ENCODE measurements around the gene CCDC6. TPM values are rescaled to one million over a fixed set of nuclear protein-coding genes. Genes with fewer than 3 reads are reported as not detected.

CCDC6 gene
- total RNA-seq, 1 experiment from 2014 or later, result 54.9 TPM

DNA sequence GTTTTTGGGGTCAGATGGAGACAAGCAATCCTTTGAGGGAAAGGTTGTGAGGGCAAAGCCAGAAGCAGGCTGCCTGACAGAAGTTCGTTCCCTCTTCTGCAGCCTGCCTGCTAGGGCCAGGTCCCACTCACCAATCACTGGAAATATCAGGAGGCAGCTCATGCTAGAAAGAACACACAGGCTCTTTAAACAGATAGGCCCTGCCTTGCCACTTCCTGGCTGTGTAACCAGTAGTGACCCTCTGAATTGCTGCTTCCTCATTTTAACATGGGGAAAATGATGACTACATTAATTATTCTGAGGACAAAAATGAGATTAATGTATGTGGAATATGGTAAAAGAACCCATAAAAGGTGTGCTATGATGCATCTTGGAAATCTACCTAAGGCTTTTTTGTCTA lies 102.6 kb downstream of the CCDC6 start:
- H3K9me2 ChIP-seq (ENCODE audit: insufficient read depth), result no peaks in the 10 kb centered on the region
- no peak overlapping the region for H3K9ac ChIP-seq (ENCODE audit: low read length)
- BruUV-seq (replicated peaks), result TSS peak; percentile 9
- ChIA-PET POLR2A (no interaction called here), CTCF (no interaction called here), RAD21 (ENCODE audit: low non-redundant PET in 1 of 2, low total read pairs in 2 of 2, uncharacterized antibody in 2 of 2, unreplicated experiment in 2 of 2) (no interaction called here)
- H3K4me2 ChIP-seq (ENCODE audit: low read length), result no peak overlapping the region
- H2AFZ ChIP-seq (ENCODE audit: low read depth, low read length, poor library complexity, severe bottlenecking), result no peak overlapping the region
- H4K20me1 ChIP-seq (ENCODE audit: insufficient read depth), result no peaks in the 10 kb centered on the region
- H3K79me2 ChIP-seq (ENCODE audit: insufficient read depth, low read length), result no peaks in the 10 kb centered on the region
- TF ChIP-seq ELF1 (IDR thresholded peaks at IDR 0.05; ENCODE audit: borderline replicate concordance, low read depth) (no peak), FOSL1 (IDR thresholded peaks at IDR 0.05; ENCODE audit: low read depth) (no peak), EZH2 (IDR thresholded peaks at IDR 0.05) (no peak), EZH2phosphoT487 (IDR thresholded peaks at IDR 0.05; ENCODE audit: borderline replicate concordance) (no peak), SIN3A (IDR thresholded peaks at IDR 0.05; ENCODE audit: low read depth) (no peak), POLR2A (IDR thresholded peaks at IDR 0.05; ENCODE audit: borderline replicate concordance, extremely low read depth, insufficient read depth, insufficient read length) (no peak), TCF7L2 (IDR thresholded peaks at IDR 0.05; ENCODE audit: borderline replicate concordance, extremely low read depth, insufficient read depth, insufficient read length) (no peak), EGR1 (IDR thresholded peaks at IDR 0.05; ENCODE audit: low read depth) (no peak), RAD21 (IDR thresholded peaks at IDR 0.05; ENCODE audit: low read depth) (no peak), CEBPB (IDR thresholded peaks at IDR 0.05; ENCODE audit: low read depth) (no peak), CBX3 (IDR thresholded peaks at IDR 0.05; ENCODE audit: low read depth) (no peak), ZNF274 (IDR thresholded peaks at IDR 0.05; ENCODE audit: low read depth, low read length) (no peak), SP1 (IDR thresholded peaks at IDR 0.05; ENCODE audit: low read depth) (no peak)
- TF ChIP-seq, protein P1, sequence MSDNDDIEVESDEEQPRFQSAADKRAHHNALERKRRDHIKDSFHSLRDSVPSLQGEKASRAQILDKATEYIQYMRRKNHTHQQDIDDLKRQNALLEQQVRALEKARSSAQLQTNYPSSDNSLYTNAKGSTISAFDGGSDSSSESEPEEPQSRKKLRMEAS (IDR thresholded peaks at IDR 0.05), result no peak
- TF ChIP-seq, protein P2, sequence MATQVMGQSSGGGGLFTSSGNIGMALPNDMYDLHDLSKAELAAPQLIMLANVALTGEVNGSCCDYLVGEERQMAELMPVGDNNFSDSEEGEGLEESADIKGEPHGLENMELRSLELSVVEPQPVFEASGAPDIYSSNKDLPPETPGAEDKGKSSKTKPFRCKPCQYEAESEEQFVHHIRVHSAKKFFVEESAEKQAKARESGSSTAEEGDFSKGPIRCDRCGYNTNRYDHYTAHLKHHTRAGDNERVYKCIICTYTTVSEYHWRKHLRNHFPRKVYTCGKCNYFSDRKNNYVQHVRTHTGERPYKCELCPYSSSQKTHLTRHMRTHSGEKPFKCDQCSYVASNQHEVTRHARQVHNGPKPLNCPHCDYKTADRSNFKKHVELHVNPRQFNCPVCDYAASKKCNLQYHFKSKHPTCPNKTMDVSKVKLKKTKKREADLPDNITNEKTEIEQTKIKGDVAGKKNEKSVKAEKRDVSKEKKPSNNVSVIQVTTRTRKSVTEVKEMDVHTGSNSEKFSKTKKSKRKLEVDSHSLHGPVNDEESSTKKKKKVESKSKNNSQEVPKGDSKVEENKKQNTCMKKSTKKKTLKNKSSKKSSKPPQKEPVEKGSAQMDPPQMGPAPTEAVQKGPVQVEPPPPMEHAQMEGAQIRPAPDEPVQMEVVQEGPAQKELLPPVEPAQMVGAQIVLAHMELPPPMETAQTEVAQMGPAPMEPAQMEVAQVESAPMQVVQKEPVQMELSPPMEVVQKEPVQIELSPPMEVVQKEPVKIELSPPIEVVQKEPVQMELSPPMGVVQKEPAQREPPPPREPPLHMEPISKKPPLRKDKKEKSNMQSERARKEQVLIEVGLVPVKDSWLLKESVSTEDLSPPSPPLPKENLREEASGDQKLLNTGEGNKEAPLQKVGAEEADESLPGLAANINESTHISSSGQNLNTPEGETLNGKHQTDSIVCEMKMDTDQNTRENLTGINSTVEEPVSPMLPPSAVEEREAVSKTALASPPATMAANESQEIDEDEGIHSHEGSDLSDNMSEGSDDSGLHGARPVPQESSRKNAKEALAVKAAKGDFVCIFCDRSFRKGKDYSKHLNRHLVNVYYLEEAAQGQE (IDR thresholded peaks at IDR 0.05; ENCODE audit: low read depth), result no peak
- ATAC-seq, result no peak
- peaks cover 20 to 24% of the 10 kb centered on the region in 2 experiments; a peak in 3 of 4 replicates for H3K36me3 ChIP-seq (ENCODE audit: control insufficient read depth in 1 of 2, insufficient read depth in 2 of 2, low read length in 2 of 2)
- H3K4me3 ChIP-seq (replicated peaks in 1 of 2; ENCODE audit: low read depth in 1 of 2, low read length in 2 of 2), result no peak overlapping the region
- H3K4me1 ChIP-seq (ENCODE audit: control insufficient read depth in 1 of 2, insufficient read depth in 2 of 2, low read length in 2 of 2), result no peaks in the 10 kb centered on the region
- no peak for DNase-seq (ENCODE audit: low read depth, low spot score)
- no peaks in the 10 kb centered on the region for H3K27me3 ChIP-seq (ENCODE audit: insufficient read depth, low read length)
- no peaks in the 10 kb centered on the region for H3K9me3 ChIP-seq (ENCODE audit: control insufficient read depth in 1 of 2, insufficient read depth in 1 of 2, low read depth in 1 of 2, low read length in 2 of 2)
- intact Hi-C loops (cut with micrococcal nuclease), result no loop called here
- no peak overlapping the region for H3K27ac ChIP-seq (ENCODE audit: low read depth, low read length)
